Astrocyte of the cerebellum (primary cell): ENCODE data around the gene TMEM125.

Experiments
- DNase-seq: peaks from one replicate; pipeline ENCODE4 v3.0.0-alpha.2; 2011; ENCODE audit warnings: low read depth
- H3K4me3 ChIP-seq: 2 replicates; pipeline ENCODE4 v1.5.1; 2011; ENCODE audit warnings: mild to moderate bottlenecking, low read depth, low read length, moderate library complexity
- in situ Hi-C: cut with HindIII; loops from 2 replicates; pipeline ENCODE4 v1.10.0; 2017; ENCODE audit warnings: low sequenced_read_pairs
- TF ChIP-seq, protein P1 (sequence below): IDR thresholded peaks from 2 replicates; pipeline ENCODE4 v1.5.1; 2012; ENCODE audit warnings: low read length, low read depth, moderate library complexity, mild to moderate bottlenecking; ENCODE audit errors: missing control alignments

Gene TMEM125

DNA sequence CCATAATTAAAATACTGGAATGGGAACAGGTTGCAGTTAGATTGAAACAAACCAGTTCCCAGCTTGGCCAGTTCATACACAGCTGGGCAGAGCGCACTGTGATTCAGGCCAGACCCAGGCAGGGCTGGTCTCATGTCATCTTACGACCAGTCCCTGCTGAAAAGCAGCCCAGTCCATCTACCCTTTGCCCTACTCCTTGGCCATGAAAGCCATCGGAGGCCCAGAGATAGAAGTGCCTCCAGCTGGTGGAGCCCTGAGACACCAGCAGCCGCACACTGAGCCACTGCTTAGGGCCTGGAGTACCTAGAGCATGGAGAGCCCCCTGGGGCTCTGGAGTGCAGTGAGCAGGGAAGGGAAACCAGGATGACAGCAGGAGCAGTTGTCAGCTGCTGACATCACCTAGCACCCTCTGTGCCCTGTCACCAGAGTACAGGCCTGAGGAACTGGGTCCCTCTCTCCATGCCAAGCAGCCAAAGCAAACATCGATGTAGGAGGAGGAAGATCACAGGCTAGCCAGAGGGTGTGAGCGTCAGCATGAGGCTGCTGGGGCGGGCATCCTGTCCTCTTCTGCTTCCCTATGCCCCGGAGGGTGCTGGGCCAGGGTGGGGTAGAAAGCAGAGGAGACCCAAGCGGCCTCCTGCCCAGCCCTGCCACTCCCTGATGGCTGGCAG, 34.2 kb upstream of the TMEM125 start:
- DNase-seq, result no peak
- TF ChIP-seq, protein P1, sequence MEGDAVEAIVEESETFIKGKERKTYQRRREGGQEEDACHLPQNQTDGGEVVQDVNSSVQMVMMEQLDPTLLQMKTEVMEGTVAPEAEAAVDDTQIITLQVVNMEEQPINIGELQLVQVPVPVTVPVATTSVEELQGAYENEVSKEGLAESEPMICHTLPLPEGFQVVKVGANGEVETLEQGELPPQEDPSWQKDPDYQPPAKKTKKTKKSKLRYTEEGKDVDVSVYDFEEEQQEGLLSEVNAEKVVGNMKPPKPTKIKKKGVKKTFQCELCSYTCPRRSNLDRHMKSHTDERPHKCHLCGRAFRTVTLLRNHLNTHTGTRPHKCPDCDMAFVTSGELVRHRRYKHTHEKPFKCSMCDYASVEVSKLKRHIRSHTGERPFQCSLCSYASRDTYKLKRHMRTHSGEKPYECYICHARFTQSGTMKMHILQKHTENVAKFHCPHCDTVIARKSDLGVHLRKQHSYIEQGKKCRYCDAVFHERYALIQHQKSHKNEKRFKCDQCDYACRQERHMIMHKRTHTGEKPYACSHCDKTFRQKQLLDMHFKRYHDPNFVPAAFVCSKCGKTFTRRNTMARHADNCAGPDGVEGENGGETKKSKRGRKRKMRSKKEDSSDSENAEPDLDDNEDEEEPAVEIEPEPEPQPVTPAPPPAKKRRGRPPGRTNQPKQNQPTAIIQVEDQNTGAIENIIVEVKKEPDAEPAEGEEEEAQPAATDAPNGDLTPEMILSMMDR, result no peak
- in situ Hi-C loops, result loop anchor here (25.0 kb wide), 1 partner anchor 152 kb away; the partner anchor contains the start of genes MED8 and SZT2
- H3K4me3 ChIP-seq, result no peak overlapping the region

DNA sequence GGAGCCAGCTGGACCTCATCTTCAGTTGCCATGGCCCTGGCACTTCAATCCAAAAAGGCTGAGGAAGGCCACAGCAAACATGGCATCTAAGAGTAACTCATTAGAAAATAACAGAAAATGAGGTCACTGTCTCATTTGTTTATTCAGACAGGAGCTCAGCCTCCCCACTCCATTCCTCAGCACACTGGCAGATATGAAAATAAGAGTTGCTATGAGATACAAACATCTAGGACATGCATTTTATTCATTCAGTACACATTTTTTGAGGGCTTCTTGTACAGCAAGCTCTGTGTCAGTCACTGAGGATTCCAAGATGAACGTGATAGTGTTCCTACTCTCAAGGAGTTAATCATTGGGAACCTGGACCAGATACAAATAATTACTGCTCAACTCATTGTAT, 32.7 kb upstream of the TMEM125 start:
- TF ChIP-seq, protein P1, result no peak
- in situ Hi-C loops, result loop anchor here (25.0 kb wide), 1 partner anchor 150 kb away; the partner anchor contains the start of genes MED8 and SZT2
- no peak for DNase-seq
- H3K4me3 ChIP-seq, result no peak overlapping the region

DNA sequence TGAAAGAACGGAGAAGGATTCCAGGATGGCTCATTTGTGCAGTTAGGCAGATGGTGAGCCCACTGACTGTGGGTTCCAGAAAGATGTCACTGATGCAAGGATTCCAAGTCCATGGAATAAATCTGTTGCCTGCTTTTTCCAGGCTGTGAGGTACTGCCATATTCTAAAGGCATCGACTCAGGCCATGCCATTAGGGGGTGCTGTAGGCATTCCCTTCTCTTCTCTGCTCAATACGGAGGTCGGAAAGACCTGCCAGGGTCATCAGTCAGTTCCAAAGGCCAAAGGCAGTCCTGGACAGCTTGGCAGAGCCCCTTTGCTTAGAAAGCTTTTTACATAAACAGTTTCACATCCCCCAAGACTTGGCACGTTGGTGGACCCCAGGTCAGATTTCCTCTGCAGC, 31.7 kb upstream of the TMEM125 start:
- in situ Hi-C loops, result loop anchor here (25.0 kb wide), 1 partner anchor 149 kb away; the partner anchor contains the start of genes MED8 and SZT2
- H3K4me3 ChIP-seq, result no peak overlapping the region
- TF ChIP-seq, protein P1, result peak; percentile 75
- DNase-seq, result peak; percentile 15

DNA sequence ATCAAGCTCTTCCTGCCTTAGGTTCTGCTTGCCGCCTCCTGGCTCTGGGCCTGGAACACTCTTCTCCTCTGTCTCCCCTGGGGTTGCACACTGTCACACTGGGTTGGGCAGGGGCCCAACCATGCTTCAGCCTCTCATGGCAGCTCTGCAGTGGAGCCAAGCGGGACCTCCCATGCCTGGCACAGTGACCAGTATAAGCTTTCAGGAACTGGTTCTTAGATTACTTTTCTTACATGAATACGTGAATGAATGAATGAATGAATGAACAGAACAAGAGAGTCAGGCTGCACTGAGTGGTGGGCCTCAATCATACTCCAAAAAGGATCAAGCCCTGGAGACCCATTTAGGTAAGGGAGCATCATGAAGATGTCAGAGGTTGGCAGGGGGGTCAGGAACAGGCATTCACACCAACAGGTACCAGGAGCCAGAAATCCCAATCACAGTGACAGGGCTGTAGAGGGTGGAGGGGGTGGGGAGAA, 30.8 kb upstream of the TMEM125 start:
- DNase-seq, result no peak
- TF ChIP-seq, protein P1, result no peak
- in situ Hi-C loops, result loop anchor here (25.0 kb wide), 1 partner anchor 148 kb away; the partner anchor contains the start of genes MED8 and SZT2
- no peak overlapping the region for H3K4me3 ChIP-seq

DNA sequence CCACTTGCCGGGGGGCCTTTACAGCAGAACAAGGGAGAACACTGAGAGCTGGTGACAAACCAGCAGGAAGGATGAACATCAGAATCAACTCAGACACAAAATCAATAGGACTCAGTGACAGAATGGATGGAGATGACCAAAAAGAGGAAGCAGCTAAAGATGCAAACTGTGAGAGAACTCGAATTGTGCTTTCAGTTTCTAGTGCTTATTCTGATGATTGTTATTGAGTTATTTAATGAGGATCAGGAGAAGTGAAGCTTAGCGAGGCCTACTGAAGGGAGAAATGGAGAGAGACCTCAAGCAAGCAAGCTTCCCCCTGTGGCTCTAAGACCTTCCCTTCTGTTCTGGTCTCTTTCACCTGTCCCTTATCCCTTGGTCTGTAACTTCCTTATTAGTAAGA, 30.3 kb upstream of the TMEM125 start:
- in situ Hi-C loops, result loop anchor here (25.0 kb wide), 1 partner anchor 148 kb away; the partner anchor contains the start of genes MED8 and SZT2
- no peak for DNase-seq
- TF ChIP-seq, protein P1, result no peak

DNA sequence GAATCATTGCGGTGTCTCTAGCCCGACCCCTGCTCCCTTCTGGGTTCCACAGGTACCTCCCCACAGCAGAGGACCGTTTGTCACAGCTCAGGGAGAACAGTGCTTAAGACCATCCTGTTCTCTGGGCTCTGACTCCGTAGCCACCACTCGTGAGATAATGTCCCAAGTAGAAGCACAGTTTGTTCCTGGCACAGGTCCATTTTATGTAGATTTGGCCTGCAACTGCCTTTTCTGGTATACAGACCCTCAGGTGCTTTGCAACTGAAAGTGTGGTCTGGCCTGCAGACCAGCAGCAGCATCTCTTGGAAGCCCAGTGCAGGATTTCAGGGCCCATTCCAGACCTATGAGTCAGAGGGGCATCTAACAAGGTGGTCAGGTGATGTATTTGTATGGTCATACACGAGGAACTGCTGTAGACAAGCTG, 28.4 kb upstream of the TMEM125 start:
- H3K4me3 ChIP-seq, result no peak overlapping the region
- TF ChIP-seq, protein P1, result no peak
- in situ Hi-C loops, result loop anchor here (25.0 kb wide), 1 partner anchor 146 kb away; the partner anchor contains the start of genes MED8 and SZT2
- DNase-seq, result peak; percentile 11

More for the DNA sequence above, 30.3 kb upstream of the TMEM125 start:
- no peak overlapping the region for H3K4me3 ChIP-seq
